Peyer's patch (tissue), 4 donors: Measurements from ENCODE around the gene AP2A1. TPM values are rescaled to one million over a fixed set of nuclear protein-coding genes. Genes with fewer than 3 reads are reported as not detected.
A peak's percentile ranks its signal among the peaks of the same experiment; 100 is the strongest.

Experiments used
- DNase-seq, 3 donors: peaks; one replicate each; pipeline ENCODE4 v3.0.0-alpha.2; 2017 to 2019
- H3K27ac ChIP-seq, 4 donors: fragments of 200-600 bp; sonication (generic); one replicate each; pipeline ENCODE4 v1.5.1; 2016 to 2019
- H3K27me3 ChIP-seq, 2 donors: fragments of 200-600 bp; sonication (generic); one replicate each; pipeline ENCODE4 v1.5.1; 2019
- H3K36me3 ChIP-seq, 3 donors: fragments of 200-600 bp; sonication (generic); one replicate each; pipeline ENCODE4 v1.5.1; 2016 to 2019
- H3K4me1 ChIP-seq, 4 donors: fragments of 200-600 bp; sonication (generic); one replicate each; pipeline ENCODE4 v1.5.1; 2016 to 2019
- H3K4me3 ChIP-seq, 4 donors: fragments of 200-600 bp; sonication (generic); 1 replicate in 3 of 4; 2 replicates in 1 of 4; pipeline ENCODE4 v1.5.1; 2016 to 2019; ENCODE audit warnings: mild to moderate bottlenecking in 1 of 4
- H3K9me3 ChIP-seq, 4 donors: fragments of 200-600 bp; sonication (generic); one replicate each; pipeline ENCODE4 v1.5.1; 2016 to 2019; ENCODE audit warnings: mild to moderate bottlenecking in 1 of 4
- POLR2A ChIP-seq, 2 donors: fragments of 450-650 bp; IDR thresholded peaks; one replicate each; pipeline ENCODE4 v1.5.1; 2017; ENCODE audit warnings: antibody characterized with exemption in 2 of 2, mild to moderate bottlenecking in 2 of 2, moderate library complexity in 2 of 2
- total RNA-seq, 4 donors: library from RNA; depleted of rRNA; stranded (reverse); fragments of >200 nt; gene quantifications; one replicate each; pipeline ENCODE4 v1.1.0, GENCODE V29; 2016
- TF ChIP-seq, protein P1 (sequence below), 6 experiments: fragments of 450-650 bp in 4 of 6; fragments of 200-600 bp in 2 of 6; sonication (generic) in 1 of 6; IDR thresholded peaks; one replicate each; pipeline ENCODE4 v1.5.1; 2017 to 2019; ENCODE audit warnings: antibody characterized with exemption in 6 of 6, mild to moderate bottlenecking in 3 of 6, moderate library complexity in 1 of 6

AP2A1 gene
- total RNA-seq, 4 donors from 2014 or later = 57.8 to 102 (median 85.1) TPM

DNA sequence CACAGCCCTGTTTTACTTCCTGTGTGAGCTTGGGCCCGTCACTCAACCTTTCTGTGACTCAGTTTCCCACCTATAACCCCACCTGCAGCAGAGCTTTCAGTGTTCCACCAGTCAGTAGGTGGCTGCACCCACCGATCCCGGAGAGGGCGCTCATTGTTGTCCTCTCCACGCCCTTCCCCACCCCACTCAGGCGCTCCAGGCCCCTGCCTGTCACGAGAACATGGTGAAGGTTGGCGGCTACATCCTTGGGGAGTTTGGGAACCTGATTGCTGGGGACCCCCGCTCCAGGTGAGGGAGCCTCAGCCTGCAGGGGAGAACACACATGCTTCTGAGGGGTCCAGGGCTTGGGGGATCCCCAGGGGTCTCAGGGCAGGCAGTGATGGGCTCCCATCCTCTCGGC, 34.0 kb downstream of the AP2A1 start:
- no peaks in the 10 kb centered on the region for H3K27me3 ChIP-seq
- H3K4me3 ChIP-seq = no peak overlapping the region
- H3K9me3 ChIP-seq = no peaks in the 10 kb centered on the region
- DNase-seq = peak in 1 of 3 donors; percentile 42
- H3K27ac ChIP-seq = no peak overlapping the region
- TF ChIP-seq, protein P1, sequence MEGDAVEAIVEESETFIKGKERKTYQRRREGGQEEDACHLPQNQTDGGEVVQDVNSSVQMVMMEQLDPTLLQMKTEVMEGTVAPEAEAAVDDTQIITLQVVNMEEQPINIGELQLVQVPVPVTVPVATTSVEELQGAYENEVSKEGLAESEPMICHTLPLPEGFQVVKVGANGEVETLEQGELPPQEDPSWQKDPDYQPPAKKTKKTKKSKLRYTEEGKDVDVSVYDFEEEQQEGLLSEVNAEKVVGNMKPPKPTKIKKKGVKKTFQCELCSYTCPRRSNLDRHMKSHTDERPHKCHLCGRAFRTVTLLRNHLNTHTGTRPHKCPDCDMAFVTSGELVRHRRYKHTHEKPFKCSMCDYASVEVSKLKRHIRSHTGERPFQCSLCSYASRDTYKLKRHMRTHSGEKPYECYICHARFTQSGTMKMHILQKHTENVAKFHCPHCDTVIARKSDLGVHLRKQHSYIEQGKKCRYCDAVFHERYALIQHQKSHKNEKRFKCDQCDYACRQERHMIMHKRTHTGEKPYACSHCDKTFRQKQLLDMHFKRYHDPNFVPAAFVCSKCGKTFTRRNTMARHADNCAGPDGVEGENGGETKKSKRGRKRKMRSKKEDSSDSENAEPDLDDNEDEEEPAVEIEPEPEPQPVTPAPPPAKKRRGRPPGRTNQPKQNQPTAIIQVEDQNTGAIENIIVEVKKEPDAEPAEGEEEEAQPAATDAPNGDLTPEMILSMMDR (IDR thresholded peaks at IDR 0.05) = no peak
- no peak for TF ChIP-seq POLR2A (IDR thresholded peaks at IDR 0.05)
- H3K4me1 ChIP-seq = no peaks in the 10 kb centered on the region
- H3K36me3 ChIP-seq = peaks cover 0 to 82% (median 0%) of the 10 kb centered on the region in 3 donors

DNA sequence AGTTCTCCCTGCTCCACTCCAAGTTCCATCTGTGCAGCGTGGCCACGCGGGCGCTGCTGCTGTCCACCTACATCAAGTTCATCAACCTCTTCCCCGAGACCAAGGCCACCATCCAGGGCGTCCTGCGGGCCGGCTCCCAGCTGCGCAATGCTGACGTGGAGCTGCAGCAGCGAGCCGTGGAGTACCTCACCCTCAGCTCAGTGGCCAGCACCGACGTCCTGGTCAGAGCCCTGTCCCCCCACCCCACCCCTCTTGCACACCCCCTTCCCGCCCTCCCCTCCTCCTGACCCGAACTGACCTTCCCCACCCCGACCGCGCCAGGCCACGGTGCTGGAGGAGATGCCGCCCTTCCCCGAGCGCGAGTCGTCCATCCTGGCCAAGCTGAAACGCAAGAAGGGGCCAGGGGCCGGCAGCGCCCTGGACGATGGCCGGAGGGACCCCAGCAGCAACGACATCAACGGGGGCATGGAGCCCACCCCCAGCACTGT, 34.6 kb downstream of the AP2A1 start:
- TF ChIP-seq POLR2A (IDR thresholded peaks at IDR 0.05) = no peak
- TF ChIP-seq, protein P1 (IDR thresholded peaks at IDR 0.05) = no peak
- peak in 1 of 3 donors; percentile 45 for DNase-seq
- H3K4me3 ChIP-seq = peak overlapping the region in 3 of 4 donors; percentile 2 to 45 (median 24)
- H3K9me3 ChIP-seq = no peaks in the 10 kb centered on the region
- peaks cover 0 to 75% (median 0%) of the 10 kb centered on the region in 3 donors for H3K36me3 ChIP-seq
- no peaks in the 10 kb centered on the region for H3K27me3 ChIP-seq
- peak overlapping the region in 3 of 4 donors; percentile 4 to 39 (median 7) for H3K27ac ChIP-seq
- H3K4me1 ChIP-seq = no peaks in the 10 kb centered on the region

DNA sequence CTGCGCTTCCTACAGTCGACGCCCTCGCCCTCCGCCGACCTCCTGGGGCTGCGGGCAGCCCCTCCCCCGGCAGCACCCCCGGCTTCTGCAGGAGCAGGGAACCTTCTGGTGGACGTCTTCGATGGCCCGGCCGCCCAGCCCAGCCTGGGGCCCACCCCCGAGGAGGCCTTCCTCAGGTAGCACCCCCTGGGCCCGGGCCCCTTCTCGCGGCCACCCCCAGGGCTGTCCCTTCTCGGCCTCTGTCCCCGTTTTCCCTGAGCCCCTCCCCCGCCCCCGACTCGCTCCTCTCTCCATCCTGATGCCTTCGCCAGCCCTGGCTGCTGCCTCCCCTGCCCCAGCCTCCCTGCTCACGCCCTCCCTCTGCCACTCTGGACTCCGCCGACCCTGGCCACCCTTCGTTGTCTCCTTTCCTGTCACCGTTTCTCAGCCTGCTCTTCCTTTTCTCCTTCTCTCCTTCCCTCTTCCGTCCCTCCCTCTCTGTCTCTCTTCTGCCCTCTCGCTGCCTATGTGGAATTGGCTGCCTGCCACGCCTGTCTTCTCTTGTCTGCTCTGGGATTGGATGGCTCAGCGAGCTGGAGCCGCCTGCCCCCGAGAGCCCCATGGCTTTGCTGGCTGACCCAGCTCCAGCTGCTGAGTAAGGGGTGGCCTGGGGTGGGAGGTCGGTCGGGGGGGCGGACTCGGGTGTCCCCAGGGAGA, 35.3 kb downstream of the AP2A1 start:
- Histone ChIP-seq H3K27ac (peak overlapping the region in 3 of 4 donors; percentile 4 to 39 (median 7)), H3K9me3 (no peaks in the 10 kb centered on the region), H3K4me1 (no peaks in the 10 kb centered on the region), H3K36me3 (peaks cover 0 to 75% (median 0%) of the 10 kb centered on the region in 3 donors), H3K27me3 (no peaks in the 10 kb centered on the region), H3K4me3 (peak overlapping the region; percentile 2 to 45 (median 15))
- no peak for TF ChIP-seq POLR2A (IDR thresholded peaks at IDR 0.05)
- TF ChIP-seq, protein P1 (IDR thresholded peaks at IDR 0.05) = peak in 1 of 6 experiments; percentile 8
- peak; percentile 49 to 84 (median 70) for DNase-seq

DNA sequence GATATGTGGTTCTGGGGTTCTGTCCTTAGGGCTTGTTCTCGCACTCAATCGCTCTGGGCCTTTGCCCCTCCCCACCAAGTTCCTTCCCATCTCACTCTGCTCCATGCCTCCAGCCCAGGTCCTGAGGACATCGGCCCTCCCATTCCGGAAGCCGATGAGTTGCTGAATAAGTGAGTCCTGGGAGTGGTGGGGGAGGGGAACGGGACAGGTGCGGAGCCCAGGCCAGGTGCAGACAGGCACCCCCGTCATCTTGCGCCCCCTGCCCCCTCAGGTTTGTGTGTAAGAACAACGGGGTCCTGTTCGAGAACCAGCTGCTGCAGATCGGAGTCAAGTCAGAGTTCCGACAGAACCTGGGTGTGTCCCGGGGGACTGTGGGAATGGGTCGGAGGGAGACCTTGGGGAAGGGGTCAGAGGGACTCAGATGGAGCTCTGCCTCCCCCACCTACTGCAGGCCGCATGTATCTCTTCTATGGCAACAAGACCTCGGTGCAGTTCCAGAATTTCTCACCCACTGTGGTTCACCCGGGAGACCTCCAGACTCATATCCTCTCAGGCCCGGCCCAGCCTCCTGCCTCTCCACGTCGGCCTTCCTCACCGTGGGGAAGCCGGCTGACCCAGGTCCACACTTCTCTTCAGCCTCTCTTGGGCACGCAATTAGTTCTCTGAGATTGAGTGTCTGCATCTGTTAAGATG, 36.2 kb downstream of the AP2A1 start:
- H3K27me3 ChIP-seq = no peaks in the 10 kb centered on the region
- H3K4me3 ChIP-seq = peak overlapping the region in 1 of 4 donors; percentile 45
- peaks cover 0 to under 1% (median 0%) of the 10 kb centered on the region in 4 donors for H3K4me1 ChIP-seq
- H3K27ac ChIP-seq = no peak overlapping the region
- H3K9me3 ChIP-seq = no peaks in the 10 kb centered on the region
- TF ChIP-seq, protein P1 (IDR thresholded peaks at IDR 0.05) = no peak
- no peak for TF ChIP-seq POLR2A (IDR thresholded peaks at IDR 0.05)
- no peak for DNase-seq
- peaks cover 0 to 70% (median 0%) of the 10 kb centered on the region in 3 donors for H3K36me3 ChIP-seq

DNA sequence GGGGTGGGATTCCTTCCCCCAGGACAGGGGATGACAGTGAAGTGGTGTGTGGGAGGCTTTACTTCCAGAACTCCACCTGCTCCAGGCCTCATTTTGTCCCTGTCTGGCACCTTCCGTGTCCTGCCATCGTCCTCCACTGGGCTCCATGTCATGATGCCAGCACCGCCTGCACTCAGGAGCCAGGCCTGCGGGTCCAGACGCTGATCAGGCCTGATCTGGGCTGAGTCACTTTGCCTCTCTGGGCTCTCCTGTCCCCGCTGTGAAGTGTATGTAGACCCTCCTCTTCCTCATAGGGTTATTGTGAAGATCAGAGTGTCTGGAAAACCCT, 36.7 kb downstream of the AP2A1 start:
- DNase-seq = no peak
- Histone ChIP-seq H3K4me1 (peaks cover 0 to 6% (median 2%) of the 10 kb centered on the region in 4 donors), H3K9me3 (no peaks in the 10 kb centered on the region), H3K36me3 (peaks cover 0 to 65% (median 0%) of the 10 kb centered on the region in 3 donors), H3K27me3 (no peaks in the 10 kb centered on the region), H3K27ac (no peak overlapping the region), H3K4me3 (no peak overlapping the region)
- TF ChIP-seq, protein P1 (IDR thresholded peaks at IDR 0.05) = no peak
- no peak for TF ChIP-seq POLR2A (IDR thresholded peaks at IDR 0.05)
